SH-SY5Y (cell line): ENCODE results near the gene TMEM51.

ENCODE experiments used
- GATA2 ChIP-seq: IDR thresholded peaks from 2 replicates; pipeline ENCODE4 v1.6.1; 2011; ENCODE audit warnings: mild to moderate bottlenecking, low read depth, low read length
- GATA3 ChIP-seq: IDR thresholded peaks from 2 replicates; pipeline ENCODE4 v1.6.1; 2011; ENCODE audit warnings: low read depth, mild to moderate bottlenecking, low read length, moderate library complexity

GRCh38 chr1:15238789-15239188, 85.2 kb downstream of the TMEM51 start:
- no peak for TF ChIP-seq GATA2
- no peak for TF ChIP-seq GATA3
